ENCODE data around the gene SIGLEC12.
"Not testable (repeated sequence)": the region's sequence is repeated elsewhere in the genome, so short reads cannot be mapped to it uniquely, and the experiment has no call there.

SIGLEC12 gene

GRCh38 chr19:51524666-51525264 lies 23.2 kb upstream of the SIGLEC12 start:
- no peak for DNase-seq (ENCODE audit: low spot score)

- DNase-seq (ENCODE audit: low spot score): no peak
These were observed 20.2 kb upstream of the SIGLEC12 start for GRCh38 chr19:51521781-51522180.

- no peak for DNase-seq (ENCODE audit: low spot score)
These were observed 19.8 kb upstream of the SIGLEC12 start for GRCh38 chr19:51521357-51521756.

- no peak for DNase-seq (ENCODE audit: low spot score)
These were observed 19.1 kb upstream of the SIGLEC12 start for GRCh38 chr19:51520728-51521127.

- DNase-seq (ENCODE audit: low spot score): peak; percentile 53
These were observed 13.4 kb upstream of the SIGLEC12 start for GRCh38 chr19:51514866-51515481.

GRCh38 chr19:51513968-51514367 lies 12.4 kb upstream of the SIGLEC12 start:
- DNase-seq (ENCODE audit: low spot score): no peak

- DNase-seq (ENCODE audit: low spot score): peak; percentile 59
These were observed 9.8 kb upstream of the SIGLEC12 start for GRCh38 chr19:51511353-51511752.

GRCh38 chr19:51509823-51510660 lies 8.4 kb upstream of the SIGLEC12 start:
- no peak for DNase-seq (ENCODE audit: low spot score)

GRCh38 chr19:51508059-51508733 lies 6.6 kb upstream of the SIGLEC12 start:
- DNase-seq (ENCODE audit: low spot score): no peak

- no peak for DNase-seq (ENCODE audit: low spot score)
These were observed 6.0 kb upstream of the SIGLEC12 start for GRCh38 chr19:51507640-51508058.

GRCh38 chr19:51507192-51507591 lies 5.6 kb upstream of the SIGLEC12 start:
- DNase-seq (ENCODE audit: low spot score): no peak

- no peak for DNase-seq (ENCODE audit: low spot score)
These were observed 4.3 kb upstream of the SIGLEC12 start for GRCh38 chr19:51505904-51506303.

GRCh38 chr19:51503896-51504295 lies 2.3 kb upstream of the SIGLEC12 start:
- DNase-seq (ENCODE audit: low spot score): no peak

GRCh38 chr19:51503286-51503817 lies 1.8 kb upstream of the SIGLEC12 start:
- DNase-seq (ENCODE audit: low spot score): no peak

GRCh38 chr19:51500931-51501330 lies 669 bp downstream of the SIGLEC12 start:
- DNase-seq (ENCODE audit: low spot score): not testable (repeated sequence)

GRCh38 chr19:51497666-51498065 lies 3.9 kb downstream of the SIGLEC12 start:
- no peak for DNase-seq (ENCODE audit: low spot score)

- no peak for DNase-seq (ENCODE audit: low spot score)
These were observed 7.8 kb downstream of the SIGLEC12 start for GRCh38 chr19:51493776-51494175.

- DNase-seq (ENCODE audit: low spot score): no peak
These were observed 10.0 kb downstream of the SIGLEC12 start for GRCh38 chr19:51491586-51491985.

- DNase-seq (ENCODE audit: low spot score): no peak
These were observed 10.9 kb downstream of the SIGLEC12 start for GRCh38 chr19:51490676-51491075.

GRCh38 chr19:51489113-51489512 lies 12.5 kb downstream of the SIGLEC12 start:
- DNase-seq (ENCODE audit: low spot score): no peak

- no peak for DNase-seq (ENCODE audit: low spot score)
These were observed 13.1 kb downstream of the SIGLEC12 start for GRCh38 chr19:51488491-51488890.

- no peak for DNase-seq (ENCODE audit: low spot score)
These were observed 15.5 kb downstream of the SIGLEC12 start for GRCh38 chr19:51485960-51486660.

Measured in D341Med (cell line).